ENCODE data around the gene TNFRSF4.
A peak's percentile ranks its signal among the peaks of the same experiment; 100 is the strongest.

TNFRSF4 gene

GRCh38 chr1:1222575-1223225, 8.7 kb upstream of the TNFRSF4 start:
- Mint-ChIP-seq H3K9me3 (no peaks in the 10 kb centered on the region), H3K27ac (no peak overlapping the region), H3K4me3 (no peak overlapping the region), H3K27me3 (ENCODE audit: low read depth) (no peaks in the 10 kb centered on the region), H3K36me3 (ENCODE audit: low read depth) (peaks cover 41% of the 10 kb centered on the region), H3K4me1 (ENCODE audit: low read depth) (no peaks in the 10 kb centered on the region)
- no peak for DNase-seq (ENCODE audit: low spot score)

GRCh38 chr1:1221887-1222574, 8.1 kb upstream of the TNFRSF4 start:
- Mint-ChIP-seq H3K4me1 (ENCODE audit: low read depth) (no peaks in the 10 kb centered on the region), H3K27me3 (ENCODE audit: low read depth) (no peaks in the 10 kb centered on the region), H3K27ac (no peak overlapping the region), H3K4me3 (no peak overlapping the region), H3K36me3 (ENCODE audit: low read depth) (peaks cover 41% of the 10 kb centered on the region), H3K9me3 (no peaks in the 10 kb centered on the region)
- DNase-seq (ENCODE audit: low spot score) = no peak

GRCh38 chr1:1220197-1220596, 6.2 kb upstream of the TNFRSF4 start:
- Mint-ChIP-seq H3K36me3 (ENCODE audit: low read depth) (peaks cover 37% of the 10 kb centered on the region), H3K4me3 (no peak overlapping the region), H3K9me3 (no peaks in the 10 kb centered on the region), H3K4me1 (ENCODE audit: low read depth) (peaks cover 6% of the 10 kb centered on the region), H3K27ac (no peak overlapping the region), H3K27me3 (ENCODE audit: low read depth) (no peaks in the 10 kb centered on the region)
- no peak for DNase-seq (ENCODE audit: low spot score)

- Mint-ChIP-seq H3K9me3 (no peaks in the 10 kb centered on the region), H3K36me3 (ENCODE audit: low read depth) (peaks cover 35% of the 10 kb centered on the region), H3K4me3 (no peak overlapping the region), H3K27ac (peak overlapping the region; percentile 62), H3K4me1 (ENCODE audit: low read depth) (peaks cover 13% of the 10 kb centered on the region), H3K27me3 (ENCODE audit: low read depth) (no peaks in the 10 kb centered on the region)
- no peak for DNase-seq (ENCODE audit: low spot score)
Measured at GRCh38 chr1:1219341-1219740, 5.4 kb upstream of the TNFRSF4 start.

GRCh38 chr1:1218524-1219200, 4.7 kb upstream of the TNFRSF4 start:
- H3K4me1 Mint-ChIP-seq (ENCODE audit: low read depth) = peaks cover 15% of the 10 kb centered on the region
- DNase-seq (ENCODE audit: low spot score) = no peak
- no peaks in the 10 kb centered on the region for H3K27me3 Mint-ChIP-seq (ENCODE audit: low read depth)
- H3K36me3 Mint-ChIP-seq (ENCODE audit: low read depth) = peaks cover 32% of the 10 kb centered on the region
- H3K9me3 Mint-ChIP-seq = no peaks in the 10 kb centered on the region
- H3K4me3 Mint-ChIP-seq = no peak overlapping the region
- H3K27ac Mint-ChIP-seq = no peak overlapping the region

- Mint-ChIP-seq H3K9me3 (no peaks in the 10 kb centered on the region), H3K27me3 (ENCODE audit: low read depth) (no peaks in the 10 kb centered on the region), H3K4me1 (ENCODE audit: low read depth) (peaks cover 15% of the 10 kb centered on the region), H3K27ac (no peak overlapping the region), H3K4me3 (no peak overlapping the region), H3K36me3 (ENCODE audit: low read depth) (peaks cover 27% of the 10 kb centered on the region)
- DNase-seq (ENCODE audit: low spot score) = peak; percentile 33
Measured at GRCh38 chr1:1217621-1218523, 3.9 kb upstream of the TNFRSF4 start.

- H3K27me3 Mint-ChIP-seq (ENCODE audit: low read depth) = no peaks in the 10 kb centered on the region
- peaks cover 22% of the 10 kb centered on the region for H3K36me3 Mint-ChIP-seq (ENCODE audit: low read depth)
- H3K9me3 Mint-ChIP-seq = no peaks in the 10 kb centered on the region
- peaks cover 15% of the 10 kb centered on the region for H3K4me1 Mint-ChIP-seq (ENCODE audit: low read depth)
- DNase-seq (ENCODE audit: low spot score) = no peak
- peak overlapping the region; percentile 57 for H3K4me3 Mint-ChIP-seq
- peak overlapping the region; percentile 87 for H3K27ac Mint-ChIP-seq
Measured at GRCh38 chr1:1216770-1217620, 3.0 kb upstream of the TNFRSF4 start.

GRCh38 chr1:1215881-1216605, 2.1 kb upstream of the TNFRSF4 start:
- Mint-ChIP-seq H3K4me1 (ENCODE audit: low read depth) (peaks cover 15% of the 10 kb centered on the region), H3K4me3 (no peak overlapping the region), H3K27me3 (ENCODE audit: low read depth) (no peaks in the 10 kb centered on the region), H3K27ac (peak overlapping the region; percentile 87), H3K36me3 (ENCODE audit: low read depth) (peaks cover 18% of the 10 kb centered on the region), H3K9me3 (no peaks in the 10 kb centered on the region)
- no peak for DNase-seq (ENCODE audit: low spot score)

GRCh38 chr1:1215080-1215676, 1.2 kb upstream of the TNFRSF4 start:
- H3K27me3 Mint-ChIP-seq (ENCODE audit: low read depth) = no peaks in the 10 kb centered on the region

GRCh38 chr1:1212780-1213344, 1.1 kb downstream of the TNFRSF4 start:
- no peaks in the 10 kb centered on the region for H3K9me3 Mint-ChIP-seq
- peaks cover 9% of the 10 kb centered on the region for H3K36me3 Mint-ChIP-seq (ENCODE audit: low read depth)
- H3K4me1 Mint-ChIP-seq (ENCODE audit: low read depth) = peaks cover 28% of the 10 kb centered on the region
- peak; percentile 55 for DNase-seq (ENCODE audit: low spot score)
- H3K27ac Mint-ChIP-seq = no peak overlapping the region
- H3K4me3 Mint-ChIP-seq = peak overlapping the region; percentile 51
- no peaks in the 10 kb centered on the region for H3K27me3 Mint-ChIP-seq (ENCODE audit: low read depth)

More at GRCh38 chr1:1215080-1215676, 1.2 kb upstream of the TNFRSF4 start:
- peak overlapping the region; percentile 21 for H3K4me3 Mint-ChIP-seq
- peaks cover 15% of the 10 kb centered on the region for H3K4me1 Mint-ChIP-seq (ENCODE audit: low read depth)
- peak; percentile 46 for DNase-seq (ENCODE audit: low spot score)
- no peaks in the 10 kb centered on the region for H3K9me3 Mint-ChIP-seq
- H3K36me3 Mint-ChIP-seq (ENCODE audit: low read depth) = peaks cover 14% of the 10 kb centered on the region
- no peak overlapping the region for H3K27ac Mint-ChIP-seq

GRCh38 chr1:1211541-1212441, 2.2 kb downstream of the TNFRSF4 start:
- peak overlapping the region; percentile 36 for H3K4me3 Mint-ChIP-seq
- peaks cover 7% of the 10 kb centered on the region for H3K36me3 Mint-ChIP-seq (ENCODE audit: low read depth)
- peak overlapping the region; percentile 36 for H3K27ac Mint-ChIP-seq
- no peaks in the 10 kb centered on the region for H3K9me3 Mint-ChIP-seq
- H3K4me1 Mint-ChIP-seq (ENCODE audit: low read depth) = peaks cover 26% of the 10 kb centered on the region
- no peak for DNase-seq (ENCODE audit: low spot score)
- H3K27me3 Mint-ChIP-seq (ENCODE audit: low read depth) = no peaks in the 10 kb centered on the region

Data from T-helper 2 cell treated with Interferon-gamma antibody and Interleukin-4, amounts not matched to agents 5 μg/mL and 100 μg/mL, for 36 hours (primary cell).